Stimulated activated CD4-positive, alpha-beta T cell treated with anti-CD3 and anti-CD28 coated beads, Interleukin-15, amount 100 ng/mL, for 24 hours (primary cell): ENCODE measurements around the gene OR2V2.
"Not testable (repeated sequence)": the region's sequence is repeated elsewhere in the genome, so short reads cannot be mapped to it uniquely, and the experiment has no call there.

Experiments
- DNase-seq: peaks from one replicate; pipeline ENCODE4 v3.0.0-alpha.2; 2020

Gene OR2V2

DNA sequence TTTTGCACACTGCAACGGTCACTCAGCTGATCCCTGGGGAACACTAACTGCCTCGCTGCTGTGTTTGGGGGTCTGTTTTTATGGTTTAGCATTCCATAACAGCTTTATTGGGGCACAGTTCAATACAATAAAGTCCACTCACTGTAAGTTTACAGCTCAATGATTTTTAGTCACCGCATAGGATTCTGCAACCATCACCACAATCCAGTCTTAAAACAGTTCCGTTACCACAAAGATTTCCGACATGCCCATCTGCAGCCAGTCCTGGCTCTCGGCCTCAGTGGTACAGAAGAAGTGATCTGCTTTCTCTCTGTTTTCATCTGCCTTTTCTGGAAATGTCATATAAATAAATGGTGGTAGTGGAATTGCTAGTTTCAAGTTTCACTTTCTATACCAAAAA, 23.6 kb downstream of the OR2V2 start:
- no peak for DNase-seq

DNA sequence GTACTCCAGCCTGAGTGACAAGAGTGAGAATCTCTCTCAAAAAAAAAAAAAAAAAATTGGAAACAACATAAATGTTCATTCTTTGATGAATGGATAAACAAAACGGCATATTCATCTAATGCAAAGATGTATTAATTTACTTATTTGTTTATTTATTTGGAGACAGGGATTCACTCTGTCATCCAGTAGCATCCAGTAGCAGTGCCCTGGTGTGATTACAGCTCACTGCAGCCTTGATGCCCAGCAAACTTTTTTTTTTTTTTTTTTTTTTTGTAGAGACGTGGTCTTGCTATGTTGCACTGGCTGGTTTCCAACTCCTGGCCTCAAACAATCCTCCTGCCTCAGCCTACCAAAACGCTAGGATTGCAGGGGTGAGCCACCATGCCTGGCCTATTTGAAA, 24.4 kb downstream of the OR2V2 start:
- DNase-seq = no peak

DNA sequence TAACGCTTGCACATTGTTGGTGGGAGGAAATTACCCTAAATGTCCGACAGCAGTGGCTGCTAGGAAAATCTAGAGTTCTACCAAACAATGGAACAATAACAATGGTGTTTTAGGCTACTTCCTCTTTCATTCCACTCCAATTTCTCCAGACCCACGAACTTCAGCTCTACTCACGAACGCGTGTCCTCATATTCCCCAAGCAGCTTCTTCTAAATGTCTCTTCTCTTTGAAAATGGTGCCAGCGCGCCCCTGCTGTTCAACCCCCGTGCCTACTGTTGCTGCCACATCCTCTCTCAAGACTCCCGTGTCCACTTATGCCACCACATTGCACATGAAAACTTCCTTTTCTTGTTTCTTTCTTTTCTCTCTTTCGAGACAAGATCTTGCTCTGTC, 25.6 kb downstream of the OR2V2 start:
- DNase-seq = no peak

DNA sequence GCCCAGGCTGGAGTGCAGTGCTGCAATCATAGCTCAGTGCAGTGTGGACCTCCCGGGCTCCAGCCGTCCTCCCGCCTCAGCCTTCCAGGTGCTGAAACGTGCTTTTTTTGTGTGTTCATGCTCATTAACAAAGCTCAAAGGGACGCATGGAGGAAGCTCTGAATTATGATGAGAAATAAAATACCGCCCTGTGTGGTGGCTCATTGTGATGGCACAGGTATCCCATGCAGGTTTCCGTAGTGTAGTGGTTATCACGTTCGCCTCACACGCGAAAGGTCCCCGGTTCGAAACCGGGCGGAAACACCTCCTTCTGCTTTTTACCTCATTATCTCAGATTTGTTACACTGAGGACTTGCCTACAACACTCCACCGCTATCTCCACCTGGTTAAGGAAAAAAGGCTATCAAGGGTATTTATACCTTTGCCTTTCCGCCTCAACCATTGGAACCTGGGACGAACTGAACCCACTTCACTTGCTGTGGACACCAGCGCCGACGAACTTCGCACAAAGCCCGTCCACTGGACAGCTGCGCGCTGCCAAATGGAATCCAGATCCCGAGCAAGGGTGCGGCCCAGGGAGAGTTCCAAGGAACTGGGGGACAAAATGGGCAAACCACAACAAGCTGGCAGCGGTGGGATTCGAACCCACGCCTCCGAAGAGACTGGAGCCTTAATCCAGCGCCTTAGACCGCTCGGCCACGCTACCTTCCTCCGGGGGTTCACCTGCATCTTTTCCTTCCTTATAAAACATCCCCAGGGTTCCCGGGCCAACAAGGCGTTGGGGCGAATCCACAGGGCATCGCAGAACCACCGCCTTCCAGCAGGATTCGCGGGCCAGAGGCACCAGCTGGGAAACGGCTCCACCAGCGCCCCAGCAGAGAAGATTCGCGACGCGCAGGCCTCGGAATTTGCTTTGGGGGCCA, 26.3 kb downstream of the OR2V2 start:
- DNase-seq = peak; percentile 85

DNA sequence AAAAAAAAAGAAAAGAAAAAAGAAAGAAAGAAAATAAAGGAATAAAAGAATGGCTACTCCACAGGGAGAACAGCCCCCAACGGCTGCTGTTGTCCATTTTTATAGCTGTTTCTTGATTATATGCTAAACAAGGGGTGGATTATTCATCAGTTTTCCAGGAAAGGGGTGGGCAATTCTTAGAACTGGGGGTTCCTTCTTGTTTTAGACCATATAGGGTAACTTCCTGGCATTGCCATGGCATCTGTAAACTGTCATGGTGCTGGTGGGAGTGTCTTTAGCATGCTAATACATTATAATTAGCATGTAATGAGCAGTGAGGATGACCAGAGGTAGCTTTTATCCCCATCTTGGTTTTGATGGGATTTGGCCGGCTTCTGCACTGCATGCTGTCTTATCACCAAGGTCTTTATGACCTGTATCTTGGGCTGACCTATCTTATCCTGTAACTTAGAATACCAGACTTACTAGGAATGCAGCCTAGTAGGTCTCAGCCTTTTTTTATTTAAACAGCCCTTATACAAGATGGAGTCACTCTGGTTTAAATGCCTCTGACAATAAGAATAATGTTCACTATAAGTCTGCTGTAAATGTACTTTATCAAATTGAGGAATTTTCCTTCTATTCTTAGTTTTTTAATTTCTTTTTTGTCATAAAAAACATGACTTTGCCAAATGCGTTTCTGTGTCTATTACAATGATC, 29.0 kb downstream of the OR2V2 start:
- DNase-seq = no peak

DNA sequence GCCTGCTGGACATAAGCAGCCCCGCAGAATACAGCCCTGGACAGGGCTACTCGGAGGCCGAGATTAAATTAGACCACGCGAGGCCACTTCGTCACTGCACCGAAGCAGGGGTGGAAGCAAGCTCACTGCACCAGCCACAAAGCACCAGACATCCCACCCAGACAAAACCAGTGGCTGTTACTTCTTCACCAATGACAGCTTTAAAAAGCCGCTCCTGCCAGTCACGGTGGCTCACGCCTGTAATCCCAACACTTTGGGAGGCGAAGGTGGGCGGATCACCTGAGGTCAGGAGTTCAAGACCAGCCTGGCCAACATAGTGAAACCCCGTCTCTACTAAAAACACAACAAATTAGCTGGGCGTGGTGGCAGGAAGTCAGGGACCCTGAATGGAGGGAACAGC, 30.2 kb downstream of the OR2V2 start:
- DNase-seq = not testable (repeated sequence)

DNA sequence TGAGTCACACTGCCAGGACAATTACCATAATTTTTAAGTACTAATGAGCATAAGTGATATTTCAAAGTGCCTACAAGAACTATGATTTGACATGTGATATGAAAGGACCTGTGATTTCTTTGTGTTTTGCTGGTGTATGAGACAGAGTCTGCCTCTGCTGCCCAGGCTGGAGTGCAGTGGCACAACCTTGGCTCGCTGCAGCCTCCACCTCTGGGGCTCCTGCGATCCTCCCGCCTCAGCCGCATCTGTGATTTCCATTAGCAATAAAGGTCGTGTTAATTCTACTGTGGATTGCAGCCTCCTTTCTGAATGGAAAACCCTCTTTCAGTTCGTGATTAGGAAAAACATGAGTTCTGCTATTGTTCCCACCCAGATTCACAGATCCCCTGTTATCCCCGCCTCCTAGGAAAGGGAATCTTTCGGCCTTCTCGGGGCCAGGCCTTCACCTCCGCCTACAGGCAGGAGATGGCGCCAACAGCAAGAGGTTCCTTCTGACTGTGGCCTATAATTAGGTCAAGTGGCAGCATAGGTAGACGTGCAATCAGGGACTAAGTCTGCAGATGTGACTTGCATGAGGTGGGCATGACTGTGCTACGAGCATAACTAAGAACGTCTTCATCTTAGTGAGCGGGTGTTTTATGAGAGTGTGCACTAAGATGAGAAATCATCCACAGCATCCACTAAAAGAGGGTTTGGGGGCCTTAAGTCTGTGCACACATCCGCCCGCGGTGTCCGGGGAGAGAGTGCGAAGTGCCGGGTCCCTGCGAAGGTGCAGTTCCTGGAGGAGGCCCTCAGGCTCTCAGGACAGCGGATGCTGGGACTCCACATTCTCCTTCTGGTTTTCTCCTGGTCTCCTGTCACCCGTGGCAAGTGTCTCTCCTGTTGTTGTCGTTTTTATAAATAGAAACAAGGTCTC, 34.5 kb downstream of the OR2V2 start:
- DNase-seq = peak; percentile 61

DNA sequence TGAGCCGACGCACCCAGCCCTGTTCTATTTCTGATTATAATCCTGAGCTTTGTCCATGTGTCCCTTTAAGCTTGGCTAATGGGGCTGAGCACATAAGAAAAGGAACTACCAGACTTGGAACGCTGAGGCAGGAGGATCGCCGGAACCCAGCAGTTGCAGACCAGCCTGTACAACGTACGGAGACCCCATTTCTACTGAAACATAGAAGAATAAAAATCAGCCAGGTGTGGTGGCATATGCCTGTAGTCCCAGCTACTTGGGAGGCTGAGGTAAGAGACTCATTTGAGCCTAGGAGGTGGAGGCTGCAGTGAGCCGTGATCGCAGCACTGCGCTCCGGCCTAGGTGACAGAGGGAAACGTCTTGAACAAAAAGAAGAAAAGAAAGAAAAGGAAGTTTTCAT, 35.3 kb downstream of the OR2V2 start:
- no peak for DNase-seq

DNA sequence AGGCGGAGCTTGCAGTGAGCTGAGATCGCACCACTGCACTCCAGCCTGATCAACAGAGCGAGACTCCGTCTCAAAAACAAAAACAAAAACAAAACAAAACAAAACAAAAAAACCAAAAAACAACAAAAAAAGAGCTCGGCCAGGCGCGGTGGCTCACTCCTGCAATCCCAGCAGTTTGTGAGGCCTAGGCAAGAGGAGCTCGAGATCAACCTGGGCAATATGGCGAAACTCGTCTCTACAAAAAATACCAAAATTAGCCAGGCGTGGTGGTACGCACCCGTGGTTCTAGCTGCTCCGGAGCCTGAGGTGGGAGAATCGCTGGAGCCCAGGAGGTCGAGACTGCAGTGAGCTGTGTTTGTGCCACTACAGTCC, 37.4 kb downstream of the OR2V2 start:
- DNase-seq = no peak

DNA sequence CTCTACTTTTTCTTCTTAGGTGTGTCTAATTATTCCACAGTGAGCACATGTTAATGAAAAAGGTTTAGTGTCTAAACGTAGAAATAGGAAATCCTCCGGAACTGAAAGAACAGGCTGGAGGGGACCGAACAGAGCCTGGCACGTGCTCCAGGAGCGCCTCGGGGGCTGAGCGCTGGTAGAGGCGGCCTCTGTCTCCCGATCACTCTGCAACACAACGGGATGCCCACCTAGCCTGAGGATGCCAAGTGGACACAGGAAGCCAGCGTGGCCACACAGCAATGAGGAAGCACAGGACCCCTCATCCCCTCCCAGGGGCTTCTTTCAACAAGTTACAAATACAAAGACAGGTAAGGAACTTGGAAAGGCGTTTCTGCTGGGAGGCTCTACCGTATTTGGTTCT, 38.2 kb downstream of the OR2V2 start:
- DNase-seq = no peak

DNA sequence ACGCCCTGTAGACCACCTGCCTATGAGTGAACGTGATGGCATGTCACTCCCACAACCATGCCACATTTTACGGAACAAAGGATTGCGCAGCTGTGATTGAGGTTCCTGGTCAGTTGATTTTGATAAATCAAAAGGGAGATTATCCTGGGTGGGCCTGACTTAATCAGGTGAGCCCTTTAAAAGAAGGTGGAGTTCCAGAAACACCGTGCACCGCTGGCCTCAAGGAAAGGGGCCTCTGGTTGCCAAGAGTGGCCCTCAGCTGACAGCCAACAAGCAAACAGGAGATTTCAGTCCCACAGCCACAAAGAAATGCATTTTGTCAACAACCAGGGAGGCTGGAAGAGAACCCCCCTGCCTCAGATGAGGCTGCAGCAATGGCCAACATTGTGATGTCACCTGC, 38.6 kb downstream of the OR2V2 start:
- DNase-seq = no peak

DNA sequence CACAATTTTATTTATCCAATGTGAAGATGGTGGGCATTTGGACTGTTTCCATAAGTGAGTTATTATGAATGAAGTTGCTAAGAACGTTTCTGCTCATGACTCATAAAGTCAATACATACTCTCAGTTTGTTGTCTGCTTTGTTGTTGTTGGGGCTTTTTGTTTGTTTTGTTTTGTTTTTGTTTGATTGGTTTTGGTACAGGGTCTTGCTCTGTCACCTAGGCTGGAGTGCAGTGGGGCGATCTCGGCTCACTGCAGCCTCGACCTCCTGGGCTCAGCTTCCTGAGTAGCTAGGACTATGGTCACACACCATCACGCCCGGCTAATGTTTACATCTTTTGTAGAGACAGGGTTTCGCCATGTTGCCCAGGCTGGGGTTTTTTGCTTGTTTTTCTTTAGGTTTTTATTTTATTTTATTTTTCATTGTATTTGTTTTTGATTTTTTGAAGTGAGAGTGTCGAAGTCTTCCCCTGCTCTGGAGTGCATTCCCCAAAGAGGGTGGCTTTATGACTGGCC, 39.7 kb downstream of the OR2V2 start:
- DNase-seq = no peak

DNA sequence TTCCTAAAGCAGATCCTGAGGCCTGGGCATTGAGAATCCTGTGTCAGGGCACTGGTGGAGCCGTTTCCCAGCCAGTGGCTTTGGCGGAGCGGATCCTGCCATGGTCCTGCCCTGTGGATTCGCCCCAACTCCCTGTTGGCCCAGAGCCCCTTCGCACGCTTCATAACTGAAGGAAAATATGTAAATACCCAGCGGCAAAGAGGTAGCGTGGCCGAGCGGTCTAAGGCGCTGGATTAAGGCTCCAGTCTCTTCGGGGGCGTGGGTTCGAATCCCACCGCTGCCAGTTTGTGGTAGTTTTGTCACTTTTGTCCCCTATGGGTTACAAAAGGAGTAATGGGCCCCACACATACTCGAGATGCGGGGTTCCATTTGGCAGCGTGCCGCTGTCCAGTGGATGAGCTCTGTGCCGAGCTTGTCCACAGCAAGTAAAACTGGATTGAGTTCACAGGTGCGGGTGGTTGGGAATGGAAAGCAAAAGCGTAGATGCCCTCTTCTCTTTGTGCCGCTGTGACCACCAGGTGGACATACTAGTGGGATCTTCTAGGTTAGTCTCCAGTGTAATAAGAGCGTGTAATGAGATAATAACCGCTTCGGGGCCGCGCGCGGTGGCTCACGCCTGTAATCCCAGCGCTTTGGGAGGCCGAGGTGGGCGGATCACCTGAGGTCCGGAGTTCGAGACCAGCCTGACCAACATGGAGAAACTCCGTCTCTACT, 40.3 kb downstream of the OR2V2 start:
- peak; percentile 86 for DNase-seq

DNA sequence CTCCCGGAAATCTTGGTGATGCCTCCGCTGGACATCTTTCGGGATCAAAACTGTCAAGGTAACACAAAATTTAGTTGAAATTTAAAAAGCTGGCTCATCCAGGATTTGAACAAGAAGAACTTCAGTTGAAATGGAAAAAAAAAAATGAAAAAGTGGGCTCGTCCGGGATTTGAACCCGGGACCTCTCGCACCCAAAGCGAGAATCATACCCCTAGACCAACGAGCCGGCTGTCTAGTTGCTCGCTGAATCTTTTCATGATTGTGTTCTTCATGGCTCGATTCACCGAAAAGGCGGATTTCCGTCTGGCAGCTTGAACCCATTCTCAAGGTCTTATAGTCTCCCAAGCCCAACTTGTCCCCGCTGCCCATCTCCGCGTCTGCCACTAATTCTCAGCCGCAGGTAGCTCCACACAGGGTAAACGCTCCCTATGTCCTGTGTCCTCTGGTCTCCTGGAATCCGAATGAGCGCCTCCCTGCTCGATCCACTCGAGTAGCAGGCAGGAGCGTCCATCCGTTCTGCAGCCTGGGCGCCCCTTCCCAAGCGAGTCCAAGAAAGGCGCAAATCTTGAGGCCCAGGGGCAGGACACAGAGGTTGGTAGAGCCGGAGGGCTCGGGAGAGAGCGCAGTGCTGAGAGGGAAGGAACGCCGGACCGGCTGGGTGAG, 41.4 kb downstream of the OR2V2 start:
- DNase-seq = peak; percentile 82

DNA sequence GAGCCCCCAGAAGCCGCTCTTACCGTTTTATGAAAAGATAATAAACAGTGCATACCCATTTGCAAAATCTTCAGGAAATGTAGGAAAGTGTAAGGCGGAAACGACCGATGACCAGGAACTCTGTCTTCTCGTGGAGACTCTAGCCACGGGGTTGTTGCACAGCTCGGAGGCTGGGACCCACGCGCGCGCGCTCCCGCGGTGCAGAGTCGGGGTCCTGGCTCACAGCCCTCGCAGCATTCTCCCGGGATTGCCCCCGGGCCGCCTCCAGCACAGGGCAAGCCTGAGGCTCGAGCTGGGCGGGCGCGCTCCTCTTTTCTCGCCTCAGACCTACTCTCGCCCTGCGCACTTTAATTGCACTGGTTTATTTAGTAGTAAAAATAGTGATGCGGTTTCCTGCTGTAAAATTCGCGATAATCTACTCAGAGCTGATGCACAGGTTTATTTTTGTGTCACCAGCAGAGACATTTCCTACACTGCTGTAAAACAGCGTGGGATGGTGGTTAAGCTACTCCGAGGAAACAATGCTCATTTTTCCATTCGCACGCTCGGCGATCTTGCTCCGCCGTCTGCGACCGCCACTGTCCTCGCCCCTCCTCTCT, 42.1 kb downstream of the OR2V2 start:
- peak; percentile 77 for DNase-seq

DNA sequence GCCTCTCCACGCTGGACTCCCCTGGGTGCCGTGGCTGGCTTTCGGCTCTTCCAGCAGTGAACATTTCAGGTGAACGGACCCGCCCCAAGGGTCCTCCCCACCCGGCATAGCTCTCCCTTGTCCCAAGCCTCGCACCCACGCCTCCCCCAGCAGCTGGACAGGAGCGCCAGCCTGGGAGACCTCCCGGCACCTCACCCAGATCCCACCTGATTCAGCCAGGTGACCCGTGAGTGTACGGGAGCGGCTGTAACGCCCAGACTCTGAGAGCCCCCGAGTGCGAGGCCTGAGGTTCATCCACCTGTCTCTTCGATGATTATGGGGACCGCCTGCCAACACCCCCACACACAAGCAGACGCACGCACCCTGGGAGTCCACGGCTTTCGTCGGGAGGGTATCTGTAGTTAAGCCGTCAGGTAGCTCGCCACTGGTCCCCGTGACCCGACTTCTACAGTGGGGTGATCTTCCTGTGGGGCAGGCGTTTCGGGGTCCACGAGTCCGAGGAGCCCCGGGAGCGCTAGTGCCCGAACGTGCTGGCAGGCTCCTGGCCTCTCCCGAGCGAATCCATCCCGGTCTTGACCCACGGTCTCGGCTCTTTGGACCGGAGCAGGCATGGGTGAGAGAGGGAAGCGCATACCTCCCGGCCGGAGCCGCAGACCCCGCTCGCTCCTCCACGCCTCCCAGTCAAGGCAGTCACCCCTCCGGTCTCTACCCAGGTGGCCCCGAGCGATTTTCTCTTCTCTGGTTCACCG, 42.8 kb downstream of the OR2V2 start:
- peak; percentile 58 for DNase-seq

DNA sequence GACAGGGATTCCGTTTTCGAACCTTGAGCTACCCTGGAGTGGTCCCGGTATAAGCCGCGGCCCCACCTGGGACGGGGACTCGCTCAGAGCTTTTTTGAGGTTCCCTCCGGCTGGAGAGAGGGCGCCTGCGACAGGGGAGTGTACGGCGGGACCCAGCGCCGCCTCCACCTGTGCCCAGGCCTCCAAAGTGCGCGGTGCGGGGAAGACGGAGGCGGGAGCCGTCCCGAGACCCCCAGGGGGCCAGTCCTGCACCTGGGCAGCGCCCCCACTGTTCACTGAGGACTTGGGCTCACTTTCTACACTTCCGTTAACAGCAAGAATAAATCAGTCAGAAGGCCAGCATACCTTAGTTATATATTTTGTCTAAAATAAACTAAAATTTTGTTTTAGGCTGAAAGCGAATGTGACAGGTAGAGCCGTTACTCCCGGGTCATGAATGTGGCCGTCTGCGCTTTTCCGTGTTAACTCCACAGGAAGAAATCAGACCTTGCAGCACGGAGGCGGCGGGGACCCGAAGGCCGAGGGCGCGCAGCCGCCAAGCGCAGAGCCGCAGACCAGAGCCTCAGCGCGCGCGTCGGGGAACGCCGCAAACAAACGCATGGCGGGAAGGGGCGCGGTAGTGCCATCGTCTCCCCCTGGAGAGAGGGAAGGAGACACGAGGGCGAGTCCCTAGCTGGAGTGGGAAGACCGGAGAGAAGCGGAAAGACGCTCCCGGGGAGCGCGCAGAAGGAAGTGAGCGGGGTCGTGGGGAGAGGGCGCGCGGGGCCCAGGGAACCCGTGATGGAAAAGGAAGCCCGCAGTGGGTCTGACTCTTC, 43.5 kb downstream of the OR2V2 start:
- peak; percentile 68 for DNase-seq

DNA sequence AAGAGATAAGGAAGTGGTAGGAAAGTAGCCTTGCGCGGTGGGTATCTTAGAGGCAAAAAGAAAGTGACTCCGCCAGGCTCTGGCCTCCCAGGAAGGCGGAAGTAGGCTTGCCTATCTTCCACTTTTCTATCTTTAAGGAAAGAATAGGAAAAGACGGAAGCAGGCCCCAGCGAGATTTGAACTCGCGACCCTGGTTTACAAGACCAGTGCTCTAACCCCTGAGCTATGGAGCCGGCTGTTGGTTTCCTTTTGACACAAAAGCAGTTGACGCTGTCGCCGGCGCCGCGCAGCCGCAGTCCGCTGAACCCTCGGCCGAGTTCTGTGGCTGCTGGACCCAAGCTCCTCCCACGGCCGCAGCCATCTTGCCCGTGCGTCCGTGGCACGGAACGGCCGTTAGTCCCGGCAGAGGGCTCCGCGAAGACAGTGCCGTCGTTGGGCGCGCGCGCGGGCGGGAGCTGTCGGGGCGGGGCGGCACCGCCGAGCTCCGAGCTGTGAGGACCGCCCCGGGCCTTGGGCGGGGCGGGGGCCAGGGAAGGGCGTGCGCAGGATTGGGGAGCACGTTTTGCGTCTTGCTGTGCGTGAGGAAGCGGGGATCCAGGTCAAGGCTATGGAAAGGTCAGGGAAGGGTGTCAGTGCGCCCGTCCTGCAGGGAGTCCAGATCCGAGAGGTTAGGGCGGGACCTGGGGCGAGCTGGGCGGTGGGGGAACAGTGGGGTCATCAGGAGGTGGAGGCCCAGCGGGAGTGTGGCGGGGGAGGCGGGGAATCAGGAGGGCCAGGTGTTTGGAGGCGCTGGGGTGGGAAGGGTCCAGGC, 44.3 kb downstream of the OR2V2 start:
- peak; percentile 95 for DNase-seq
